ENCODE data around the gene CMKLR1. TPM values are rescaled to one million over a fixed set of nuclear protein-coding genes. Genes with fewer than 3 reads are reported as not detected.

CMKLR1 gene
- total and polyA plus RNA-seq, 4 donors, result 0.67 to 13.7 (median 5.8) TPM

DNA sequence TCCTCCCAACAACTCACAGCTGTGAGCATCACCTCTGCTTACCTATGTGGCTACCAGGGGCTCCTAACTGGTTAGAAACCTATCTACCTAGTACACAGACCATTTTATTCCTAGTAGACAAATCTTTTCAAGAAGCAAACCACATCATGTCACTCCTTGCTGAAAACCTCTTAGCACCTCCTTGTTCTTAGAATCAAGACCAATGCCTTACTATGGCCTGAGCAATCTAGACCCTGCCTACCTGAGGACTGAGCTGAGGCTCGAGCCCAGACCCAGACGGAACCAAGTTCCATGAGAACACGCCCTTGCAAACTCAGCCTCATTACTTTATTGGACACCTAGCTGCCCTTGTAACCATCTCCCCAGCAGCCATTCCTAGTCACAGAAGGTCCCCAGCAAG is 32.6 kb downstream of the CMKLR1 start:
- H3K27ac ChIP-seq (ENCODE audit: low read depth in 1 of 2, low read length in 2 of 2), result no peak overlapping the region
- no peak overlapping the region for H3K9ac ChIP-seq (ENCODE audit: low read depth in 1 of 2, low read length in 2 of 2)
- TF ChIP-seq NR2F2 (IDR thresholded peaks at IDR 0.05) (no peak), JUND (IDR thresholded peaks at IDR 0.05) (no peak), HNF4G (IDR thresholded peaks at IDR 0.05) (no peak), RAD21 (IDR thresholded peaks at IDR 0.05) (no peak), FOXA1 (IDR thresholded peaks at IDR 0.05) (no peak), HNF4A (conservative IDR thresholded peaks at IDR 0.05) (no peak), FOXA2 (IDR thresholded peaks at IDR 0.05) (no peak), RXRA (IDR thresholded peaks at IDR 0.05) (no peak), EGR1 (IDR thresholded peaks at IDR 0.05; ENCODE audit: low read depth in 2 of 2) (no peak), YY1 (IDR thresholded peaks at IDR 0.05) (no peak), GABPA (IDR thresholded peaks at IDR 0.05 in 1 of 2, conservative IDR thresholded peaks at IDR 0.05 in 1 of 2) (no peak)
- TF ChIP-seq, protein P1, sequence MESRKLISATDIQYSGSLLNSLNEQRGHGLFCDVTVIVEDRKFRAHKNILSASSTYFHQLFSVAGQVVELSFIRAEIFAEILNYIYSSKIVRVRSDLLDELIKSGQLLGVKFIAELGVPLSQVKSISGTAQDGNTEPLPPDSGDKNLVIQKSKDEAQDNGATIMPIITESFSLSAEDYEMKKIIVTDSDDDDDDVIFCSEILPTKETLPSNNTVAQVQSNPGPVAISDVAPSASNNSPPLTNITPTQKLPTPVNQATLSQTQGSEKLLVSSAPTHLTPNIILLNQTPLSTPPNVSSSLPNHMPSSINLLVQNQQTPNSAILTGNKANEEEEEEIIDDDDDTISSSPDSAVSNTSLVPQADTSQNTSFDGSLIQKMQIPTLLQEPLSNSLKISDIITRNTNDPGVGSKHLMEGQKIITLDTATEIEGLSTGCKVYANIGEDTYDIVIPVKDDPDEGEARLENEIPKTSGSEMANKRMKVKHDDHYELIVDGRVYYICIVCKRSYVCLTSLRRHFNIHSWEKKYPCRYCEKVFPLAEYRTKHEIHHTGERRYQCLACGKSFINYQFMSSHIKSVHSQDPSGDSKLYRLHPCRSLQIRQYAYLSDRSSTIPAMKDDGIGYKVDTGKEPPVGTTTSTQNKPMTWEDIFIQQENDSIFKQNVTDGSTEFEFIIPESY (IDR thresholded peaks at IDR 0.05), result no peak
- TF ChIP-seq, protein P2, sequence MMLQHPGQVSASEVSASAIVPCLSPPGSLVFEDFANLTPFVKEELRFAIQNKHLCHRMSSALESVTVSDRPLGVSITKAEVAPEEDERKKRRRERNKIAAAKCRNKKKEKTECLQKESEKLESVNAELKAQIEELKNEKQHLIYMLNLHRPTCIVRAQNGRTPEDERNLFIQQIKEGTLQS (IDR thresholded peaks at IDR 0.05), result no peak
- TF ChIP-seq, protein P3, sequence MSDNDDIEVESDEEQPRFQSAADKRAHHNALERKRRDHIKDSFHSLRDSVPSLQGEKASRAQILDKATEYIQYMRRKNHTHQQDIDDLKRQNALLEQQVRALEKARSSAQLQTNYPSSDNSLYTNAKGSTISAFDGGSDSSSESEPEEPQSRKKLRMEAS (IDR thresholded peaks at IDR 0.05), result no peak
- TF ChIP-seq, protein P4, sequence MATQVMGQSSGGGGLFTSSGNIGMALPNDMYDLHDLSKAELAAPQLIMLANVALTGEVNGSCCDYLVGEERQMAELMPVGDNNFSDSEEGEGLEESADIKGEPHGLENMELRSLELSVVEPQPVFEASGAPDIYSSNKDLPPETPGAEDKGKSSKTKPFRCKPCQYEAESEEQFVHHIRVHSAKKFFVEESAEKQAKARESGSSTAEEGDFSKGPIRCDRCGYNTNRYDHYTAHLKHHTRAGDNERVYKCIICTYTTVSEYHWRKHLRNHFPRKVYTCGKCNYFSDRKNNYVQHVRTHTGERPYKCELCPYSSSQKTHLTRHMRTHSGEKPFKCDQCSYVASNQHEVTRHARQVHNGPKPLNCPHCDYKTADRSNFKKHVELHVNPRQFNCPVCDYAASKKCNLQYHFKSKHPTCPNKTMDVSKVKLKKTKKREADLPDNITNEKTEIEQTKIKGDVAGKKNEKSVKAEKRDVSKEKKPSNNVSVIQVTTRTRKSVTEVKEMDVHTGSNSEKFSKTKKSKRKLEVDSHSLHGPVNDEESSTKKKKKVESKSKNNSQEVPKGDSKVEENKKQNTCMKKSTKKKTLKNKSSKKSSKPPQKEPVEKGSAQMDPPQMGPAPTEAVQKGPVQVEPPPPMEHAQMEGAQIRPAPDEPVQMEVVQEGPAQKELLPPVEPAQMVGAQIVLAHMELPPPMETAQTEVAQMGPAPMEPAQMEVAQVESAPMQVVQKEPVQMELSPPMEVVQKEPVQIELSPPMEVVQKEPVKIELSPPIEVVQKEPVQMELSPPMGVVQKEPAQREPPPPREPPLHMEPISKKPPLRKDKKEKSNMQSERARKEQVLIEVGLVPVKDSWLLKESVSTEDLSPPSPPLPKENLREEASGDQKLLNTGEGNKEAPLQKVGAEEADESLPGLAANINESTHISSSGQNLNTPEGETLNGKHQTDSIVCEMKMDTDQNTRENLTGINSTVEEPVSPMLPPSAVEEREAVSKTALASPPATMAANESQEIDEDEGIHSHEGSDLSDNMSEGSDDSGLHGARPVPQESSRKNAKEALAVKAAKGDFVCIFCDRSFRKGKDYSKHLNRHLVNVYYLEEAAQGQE (IDR thresholded peaks at IDR 0.05), result no peak
- TF ChIP-seq, protein P5, sequence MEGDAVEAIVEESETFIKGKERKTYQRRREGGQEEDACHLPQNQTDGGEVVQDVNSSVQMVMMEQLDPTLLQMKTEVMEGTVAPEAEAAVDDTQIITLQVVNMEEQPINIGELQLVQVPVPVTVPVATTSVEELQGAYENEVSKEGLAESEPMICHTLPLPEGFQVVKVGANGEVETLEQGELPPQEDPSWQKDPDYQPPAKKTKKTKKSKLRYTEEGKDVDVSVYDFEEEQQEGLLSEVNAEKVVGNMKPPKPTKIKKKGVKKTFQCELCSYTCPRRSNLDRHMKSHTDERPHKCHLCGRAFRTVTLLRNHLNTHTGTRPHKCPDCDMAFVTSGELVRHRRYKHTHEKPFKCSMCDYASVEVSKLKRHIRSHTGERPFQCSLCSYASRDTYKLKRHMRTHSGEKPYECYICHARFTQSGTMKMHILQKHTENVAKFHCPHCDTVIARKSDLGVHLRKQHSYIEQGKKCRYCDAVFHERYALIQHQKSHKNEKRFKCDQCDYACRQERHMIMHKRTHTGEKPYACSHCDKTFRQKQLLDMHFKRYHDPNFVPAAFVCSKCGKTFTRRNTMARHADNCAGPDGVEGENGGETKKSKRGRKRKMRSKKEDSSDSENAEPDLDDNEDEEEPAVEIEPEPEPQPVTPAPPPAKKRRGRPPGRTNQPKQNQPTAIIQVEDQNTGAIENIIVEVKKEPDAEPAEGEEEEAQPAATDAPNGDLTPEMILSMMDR (IDR thresholded peaks at IDR 0.05; ENCODE audit: low read depth, low read length, missing input control), result no peak
- H3K27me3 ChIP-seq (ENCODE audit: control insufficient read depth in 4 of 4, insufficient read depth in 4 of 4, low read length in 3 of 4), result no peaks in the 10 kb centered on the region
- peaks cover 0 to 14% (median 2%) of the 10 kb centered on the region in 4 donors for H3K4me1 ChIP-seq (ENCODE audit: control insufficient read depth in 4 of 4, insufficient read depth in 4 of 4, low read length in 3 of 4)
- H3K4me3 ChIP-seq (ENCODE audit: low read depth in 1 of 3, low read length in 3 of 3), result no peak overlapping the region
- no peaks in the 10 kb centered on the region for H3K36me3 ChIP-seq (ENCODE audit: control insufficient read depth in 4 of 4, insufficient read depth in 3 of 4, low read depth in 1 of 4, low read length in 3 of 4)
- DNase-seq (ENCODE audit: low spot score), result no peak
- 83% methylated on average over 3 of the region's 3 CpGs for WGBS
- no peaks in the 10 kb centered on the region for H3K9me3 ChIP-seq (ENCODE audit: control insufficient read depth in 4 of 4, low read length in 3 of 4)

All from liver (tissue), 9 donors.